ENCODE data around the gene SCLY. TPM values are rescaled to one million over a fixed set of nuclear protein-coding genes. Genes with fewer than 3 reads are reported as not detected.

SCLY gene
- total and polyA plus RNA-seq, 2 donors (not counting 1 experiment from before 2014, with no cell fraction given), result 16.4 to 42.4 TPM

DNA sequence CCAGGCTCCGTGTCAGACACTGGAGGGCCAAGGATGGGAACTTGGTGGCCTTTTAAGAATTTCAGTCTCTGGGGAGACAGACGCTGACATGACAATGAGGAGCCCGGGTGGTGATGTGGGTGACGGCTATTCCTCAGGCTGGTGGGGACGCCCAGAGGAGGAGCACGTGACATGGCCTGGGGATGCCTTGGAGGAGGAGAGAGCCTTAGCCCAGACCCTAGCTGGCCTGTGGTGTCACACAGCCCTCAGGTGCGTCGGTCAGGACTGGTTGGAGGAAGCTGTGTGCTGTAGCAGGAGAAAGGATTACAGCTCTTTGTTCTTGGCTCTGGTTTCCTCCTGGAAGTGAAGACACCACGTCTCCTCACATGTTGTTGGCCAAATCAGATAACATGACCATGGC lies 40.0 kb upstream of the SCLY start:
- no peak overlapping the region for H2AFZ ChIP-seq (ENCODE audit: insufficient read depth, low read depth, low read length, poor library complexity, severe bottlenecking)
- H3K79me2 ChIP-seq (ENCODE audit: control insufficient read depth, insufficient read depth, low read length), result no peaks in the 10 kb centered on the region
- CTCF ChIA-PET, result no interaction called here
- TF ChIP-seq, protein P1, sequence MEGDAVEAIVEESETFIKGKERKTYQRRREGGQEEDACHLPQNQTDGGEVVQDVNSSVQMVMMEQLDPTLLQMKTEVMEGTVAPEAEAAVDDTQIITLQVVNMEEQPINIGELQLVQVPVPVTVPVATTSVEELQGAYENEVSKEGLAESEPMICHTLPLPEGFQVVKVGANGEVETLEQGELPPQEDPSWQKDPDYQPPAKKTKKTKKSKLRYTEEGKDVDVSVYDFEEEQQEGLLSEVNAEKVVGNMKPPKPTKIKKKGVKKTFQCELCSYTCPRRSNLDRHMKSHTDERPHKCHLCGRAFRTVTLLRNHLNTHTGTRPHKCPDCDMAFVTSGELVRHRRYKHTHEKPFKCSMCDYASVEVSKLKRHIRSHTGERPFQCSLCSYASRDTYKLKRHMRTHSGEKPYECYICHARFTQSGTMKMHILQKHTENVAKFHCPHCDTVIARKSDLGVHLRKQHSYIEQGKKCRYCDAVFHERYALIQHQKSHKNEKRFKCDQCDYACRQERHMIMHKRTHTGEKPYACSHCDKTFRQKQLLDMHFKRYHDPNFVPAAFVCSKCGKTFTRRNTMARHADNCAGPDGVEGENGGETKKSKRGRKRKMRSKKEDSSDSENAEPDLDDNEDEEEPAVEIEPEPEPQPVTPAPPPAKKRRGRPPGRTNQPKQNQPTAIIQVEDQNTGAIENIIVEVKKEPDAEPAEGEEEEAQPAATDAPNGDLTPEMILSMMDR (IDR thresholded peaks at IDR 0.05), result no peak
- TF ChIP-seq EZH2 (IDR thresholded peaks at IDR 0.05; ENCODE audit: borderline replicate concordance, insufficient read depth, low read depth, low read length, poor library complexity, severe bottlenecking), result no peak
- no peaks in the 10 kb centered on the region for H3K9me3 ChIP-seq (ENCODE audit: control extremely low read depth in 1 of 3, control insufficient read depth in 2 of 3, insufficient read depth in 1 of 3, low read length in 2 of 3)
- peaks cover 6% of the 10 kb centered on the region for H3K4me1 Mint-ChIP-seq
- no peak for ATAC-seq (ENCODE audit: low read depth)
- no peak overlapping the region for H3K4me3 ChIP-seq (ENCODE audit: control extremely low read depth in 1 of 5, extremely low read depth in 1 of 5, insufficient read depth in 1 of 5, low read depth in 2 of 5, low read length in 4 of 5)
- H3K9ac ChIP-seq (ENCODE audit: low read length), result no peak overlapping the region
- no peak overlapping the region for H3K27ac ChIP-seq (ENCODE audit: low read length in 2 of 2)
- no peak for DNase-seq
- WGBS (ENCODE audit: insufficient coverage), result 99% methylated on average over 9 of the region's 9 CpGs
- H4K20me1 ChIP-seq (ENCODE audit: control insufficient read depth, insufficient read depth, low read length, poor library complexity, severe bottlenecking), result no peaks in the 10 kb centered on the region
- H3K4me1 ChIP-seq (ENCODE audit: control insufficient read depth in 2 of 2, insufficient read depth in 2 of 2, low read length in 2 of 2), result peaks cover 0 to 5% of the 10 kb centered on the region in 2 donors
- POLR2A ChIA-PET, result no interaction called here
- no peaks in the 10 kb centered on the region for H3K27me3 Mint-ChIP-seq
- H3K27me3 ChIP-seq (replicated peaks in 1 of 4; ENCODE audit: control extremely low read depth in 1 of 4, control insufficient read depth in 3 of 4, insufficient read depth in 4 of 4, low read length in 3 of 4), result no peaks in the 10 kb centered on the region
- no peak overlapping the region for H3K4me2 ChIP-seq (replicated peaks; ENCODE audit: low read depth, low read length, poor library complexity, severe bottlenecking)
- intact Hi-C loops (cut with micrococcal nuclease), result no loop called here
- H3K27ac Mint-ChIP-seq, result no peak overlapping the region
- H3K4me3 Mint-ChIP-seq, result no peak overlapping the region
- peaks cover 0 to 21% of the 10 kb centered on the region in 2 experiments for H3K36me3 ChIP-seq (replicated peaks in 1 of 2; ENCODE audit: control extremely low read depth in 1 of 2, control insufficient read depth in 1 of 2, extremely low read depth in 1 of 2, insufficient read depth in 2 of 2, low read length in 1 of 2)
- H3K9me3 Mint-ChIP-seq (ENCODE audit: insufficient read depth), result no peaks in the 10 kb centered on the region

GRCh38 chr2:238021327-238021726 lies 39.5 kb upstream of the SCLY start:
- intact Hi-C loops (cut with micrococcal nuclease), result no loop called here
- POLR2A ChIA-PET, result no interaction called here
- H3K9me3 ChIP-seq (ENCODE audit: control extremely low read depth in 1 of 3, control insufficient read depth in 2 of 3, insufficient read depth in 1 of 3, low read length in 2 of 3), result no peaks in the 10 kb centered on the region
- H3K36me3 ChIP-seq (replicated peaks in 1 of 2; ENCODE audit: control extremely low read depth in 1 of 2, control insufficient read depth in 1 of 2, extremely low read depth in 1 of 2, insufficient read depth in 2 of 2, low read length in 1 of 2), result peaks cover 0 to 24% of the 10 kb centered on the region in 2 experiments
- Mint-ChIP-seq H3K4me1 (peaks cover 2% of the 10 kb centered on the region), H3K4me3 (no peak overlapping the region), H3K27me3 (no peaks in the 10 kb centered on the region), H3K27ac (no peak overlapping the region), H3K9me3 (ENCODE audit: insufficient read depth) (no peaks in the 10 kb centered on the region)
- H3K4me1 ChIP-seq (ENCODE audit: control insufficient read depth in 2 of 2, insufficient read depth in 2 of 2, low read length in 2 of 2), result no peaks in the 10 kb centered on the region
- H3K4me2 ChIP-seq (replicated peaks; ENCODE audit: low read depth, low read length, poor library complexity, severe bottlenecking), result no peak overlapping the region
- no peak for DNase-seq
- TF ChIP-seq, protein P1 (IDR thresholded peaks at IDR 0.05), result no peak
- TF ChIP-seq EZH2 (IDR thresholded peaks at IDR 0.05; ENCODE audit: borderline replicate concordance, insufficient read depth, low read depth, low read length, poor library complexity, severe bottlenecking), result no peak
- no peaks in the 10 kb centered on the region for H3K79me2 ChIP-seq (ENCODE audit: control insufficient read depth, insufficient read depth, low read length)
- H3K9ac ChIP-seq (ENCODE audit: low read length), result no peak overlapping the region
- H2AFZ ChIP-seq (ENCODE audit: insufficient read depth, low read depth, low read length, poor library complexity, severe bottlenecking), result no peak overlapping the region
- no peaks in the 10 kb centered on the region for H4K20me1 ChIP-seq (ENCODE audit: control insufficient read depth, insufficient read depth, low read length, poor library complexity, severe bottlenecking)
- no peak overlapping the region for H3K27ac ChIP-seq (ENCODE audit: low read length in 2 of 2)
- no peaks in the 10 kb centered on the region for H3K27me3 ChIP-seq (replicated peaks in 1 of 4; ENCODE audit: control extremely low read depth in 1 of 4, control insufficient read depth in 3 of 4, insufficient read depth in 4 of 4, low read length in 3 of 4)
- H3K4me3 ChIP-seq (ENCODE audit: control extremely low read depth in 1 of 5, extremely low read depth in 1 of 5, insufficient read depth in 1 of 5, low read depth in 2 of 5, low read length in 4 of 5), result no peak overlapping the region
- CTCF ChIA-PET, result no interaction called here
- ATAC-seq (ENCODE audit: low read depth), result no peak
- WGBS (ENCODE audit: insufficient coverage), result 100% methylated on average over 2 of the region's 4 CpGs
